Bronchial epithelial cell (primary cell): Measurements from ENCODE around the gene RGL3. TPM values are rescaled to one million over a fixed set of nuclear protein-coding genes. Genes with fewer than 3 reads are reported as not detected.

Experiments used
- DNase-seq: peaks from one replicate; pipeline ENCODE4 v3.0.0-alpha.2; 2010; ENCODE audit warnings: low read depth
- FAIRE-seq: peaks from 2 replicates; lab custom pipeline; 2011; peaks lifted over from hg19 to GRCh38; lab: Jason Lieb, UNC
- H3K27me3 ChIP-seq: 2 replicates; pipeline ENCODE4 v1.5.1; 2011; ENCODE audit warnings: low read length; ENCODE audit not compliant: control insufficient read depth, insufficient read depth
- H3K36me3 ChIP-seq: 2 replicates; pipeline ENCODE4 v1.5.1; 2011; ENCODE audit warnings: low read length; ENCODE audit not compliant: control insufficient read depth, insufficient read depth
- H3K4me3 ChIP-seq: 2 replicates; pipeline ENCODE4 v1.5.1; 2011; ENCODE audit warnings: mild to moderate bottlenecking, low read depth, low read length, control low read depth
- CTCF ChIP-seq: IDR thresholded peaks from 2 replicates; pipeline ENCODE4 v1.5.1; 2011; ENCODE audit warnings: mild to moderate bottlenecking, moderate library complexity, low read length, control low read depth, inconsistent platforms; ENCODE audit not compliant: insufficient read depth, severe bottlenecking
- total RNA-seq: library from RNA; depleted of rRNA; stranded (reverse); fragments of >200 nt; gene quantifications from 2 replicates; pipeline ENCODE4 v1.2.1, GENCODE V29; 2014

Gene RGL3
- total RNA-seq, 1 donor from 2014 or later = 0.26 TPM

GRCh38 chr19:11404588-11405222 is 14.4 kb downstream of the RGL3 start:
- Histone ChIP-seq H3K27me3 (no peaks in the 10 kb centered on the region), H3K36me3 (no peaks in the 10 kb centered on the region), H3K4me3 (no peak overlapping the region)
- no peak for TF ChIP-seq CTCF
- FAIRE-seq (no peak), DNase-seq (no peak)

- Histone ChIP-seq H3K36me3 (no peaks in the 10 kb centered on the region), H3K27me3 (no peaks in the 10 kb centered on the region), H3K4me3 (no peak overlapping the region)
- no peak for TF ChIP-seq CTCF
- FAIRE-seq = no peak
- no peak for DNase-seq
Observed at GRCh38 chr19:11401808-11402543, 17.1 kb downstream of the RGL3 start.

GRCh38 chr19:11400798-11401197 is 18.3 kb downstream of the RGL3 start:
- H3K4me3 ChIP-seq = no peak overlapping the region
- no peaks in the 10 kb centered on the region for H3K36me3 ChIP-seq
- no peak for TF ChIP-seq CTCF
- DNase-seq (no peak), FAIRE-seq (no peak)
- H3K27me3 ChIP-seq = no peaks in the 10 kb centered on the region

- TF ChIP-seq CTCF = no peak
- no peak overlapping the region for H3K4me3 ChIP-seq
- H3K27me3 ChIP-seq = no peaks in the 10 kb centered on the region
- no peak for DNase-seq
- FAIRE-seq = no peak
- H3K36me3 ChIP-seq = no peaks in the 10 kb centered on the region
Observed at GRCh38 chr19:11399667-11400066, 19.4 kb downstream of the RGL3 start.

- DNase-seq (no peak), FAIRE-seq (no peak)
- TF ChIP-seq CTCF = no peak
- H3K4me3 ChIP-seq = no peak overlapping the region
- H3K36me3 ChIP-seq = no peaks in the 10 kb centered on the region
- no peaks in the 10 kb centered on the region for H3K27me3 ChIP-seq
Observed at GRCh38 chr19:11397089-11397610, 22.0 kb downstream of the RGL3 start.
